DND-41 (cell line): ENCODE results near the gene ZDHHC11.

Experiments
- ATAC-seq: fragments of 200-7000 bp; cut with Tn5 transposase; 3 replicates; pipeline ENCODE4 v1.9.1; 2021; ENCODE audit warnings: low read depth; ENCODE audit not compliant: insufficient read depth
- DNase-seq: peaks from one replicate; pipeline ENCODE4 v3.0.0-alpha.2; 2020
- H2AFZ ChIP-seq: 2 replicates; pipeline ENCODE4 v1.6.0; 2012; ENCODE audit warnings: low read depth, low read length
- H3K27ac ChIP-seq: 2 replicates; pipeline ENCODE4 v1.5.1; 2012; ENCODE audit warnings: low read length, inconsistent platforms
- H3K27me3 ChIP-seq: fragments of 200-600 bp; sonication (generic); 2 replicates; pipeline ENCODE4 v1.6.0; 2012; ENCODE audit warnings: low read length, mild to moderate bottlenecking, inconsistent platforms; ENCODE audit not compliant: insufficient read depth, poor library complexity
- H3K36me3 ChIP-seq: 2 replicates; pipeline ENCODE4 v1.5.1; 2012; ENCODE audit warnings: low read length, inconsistent platforms; ENCODE audit not compliant: insufficient read depth
- H3K4me1 ChIP-seq: 2 replicates; pipeline ENCODE4 v1.5.1; 2012; ENCODE audit warnings: mild to moderate bottlenecking, low read length; ENCODE audit not compliant: insufficient read depth
- H3K4me2 ChIP-seq: 2 replicates; pipeline ENCODE4 v1.6.0; 2012; ENCODE audit warnings: mild to moderate bottlenecking, moderate library complexity, low read length, inconsistent platforms; ENCODE audit not compliant: insufficient read depth
- H3K4me3 ChIP-seq, 2 experiments: fragments of 200-600 bp in 1 of 2; shearing (Covaris generic) in 1 of 2; 2 replicates each; pipeline ENCODE4 v1.5.1; 2012 to 2016; ENCODE audit warnings: inconsistent platforms in 2 of 2, low read length in 2 of 2, mild to moderate bottlenecking in 2 of 2, low read depth in 1 of 2, moderate library complexity in 1 of 2
- H3K79me2 ChIP-seq: 2 replicates; pipeline ENCODE4 v1.6.0; 2012; ENCODE audit warnings: low read length, inconsistent platforms; ENCODE audit not compliant: insufficient read depth
- H3K9ac ChIP-seq: 2 replicates; pipeline ENCODE4 v1.6.0; 2012; ENCODE audit warnings: low read depth, mild to moderate bottlenecking, inconsistent platforms, low read length, moderate library complexity
- H3K9me3 ChIP-seq: 2 replicates; pipeline ENCODE4 v1.5.1; 2012; ENCODE audit warnings: low read length, moderate library complexity, mild to moderate bottlenecking, inconsistent platforms; ENCODE audit not compliant: insufficient read depth, severe bottlenecking
- H4K20me1 ChIP-seq: 2 replicates; pipeline ENCODE4 v1.6.0; 2012; ENCODE audit warnings: low read length; ENCODE audit not compliant: insufficient read depth
- CTCF ChIP-seq: IDR thresholded peaks from 2 replicates; pipeline ENCODE4 v1.5.1; 2012; ENCODE audit warnings: borderline replicate concordance, low read length, moderate library complexity, mild to moderate bottlenecking; ENCODE audit not compliant: poor library complexity, severe bottlenecking; ENCODE audit errors: extremely low read depth
- EZH2 ChIP-seq: IDR thresholded peaks from 3 replicates; pipeline ENCODE4 v1.6.1; 2012; ENCODE audit warnings: borderline replicate concordance, low read depth, mild to moderate bottlenecking, moderate library complexity, low read length, inconsistent platforms; ENCODE audit not compliant: severe bottlenecking

Gene ZDHHC11

GRCh38 chr5:865771-866170, 15.0 kb upstream of the ZDHHC11 start:
- peaks cover 41% of the 10 kb centered on the region for H4K20me1 ChIP-seq
- H2AFZ ChIP-seq: no peak overlapping the region
- ATAC-seq (no peak), DNase-seq (no peak)
- H3K79me2 ChIP-seq: no peaks in the 10 kb centered on the region
- H3K4me2 ChIP-seq: no peak overlapping the region
- H3K27ac ChIP-seq: no peak overlapping the region
- no peaks in the 10 kb centered on the region for H3K4me1 ChIP-seq
- H3K9ac ChIP-seq: no peak overlapping the region
- H3K9me3 ChIP-seq: no peaks in the 10 kb centered on the region
- peaks cover 90% of the 10 kb centered on the region for H3K36me3 ChIP-seq
- no peaks in the 10 kb centered on the region for H3K27me3 ChIP-seq
- TF ChIP-seq EZH2 (no peak), CTCF (no peak)
- no peak overlapping the region for H3K4me3 ChIP-seq

GRCh38 chr5:865168-865521, 14.4 kb upstream of the ZDHHC11 start:
- DNase-seq (no peak), ATAC-seq (no peak)
- Histone ChIP-seq H3K4me3 (no peak overlapping the region), H3K9ac (no peak overlapping the region), H4K20me1 (peaks cover 41% of the 10 kb centered on the region), H3K4me1 (no peaks in the 10 kb centered on the region), H3K79me2 (no peaks in the 10 kb centered on the region), H3K27ac (no peak overlapping the region), H3K27me3 (no peaks in the 10 kb centered on the region), H3K4me2 (no peak overlapping the region), H3K36me3 (peaks cover 84% of the 10 kb centered on the region), H3K9me3 (no peaks in the 10 kb centered on the region), H2AFZ (no peak overlapping the region)
- TF ChIP-seq EZH2 (no peak), CTCF (no peak)

GRCh38 chr5:864492-865167, 13.8 kb upstream of the ZDHHC11 start:
- no peak overlapping the region for H2AFZ ChIP-seq
- H3K36me3 ChIP-seq: peaks cover 79% of the 10 kb centered on the region
- DNase-seq (no peak), ATAC-seq (no peak)
- no peak overlapping the region for H3K4me2 ChIP-seq
- H3K4me3 ChIP-seq: no peak overlapping the region
- H3K27me3 ChIP-seq: no peaks in the 10 kb centered on the region
- no peaks in the 10 kb centered on the region for H3K9me3 ChIP-seq
- H4K20me1 ChIP-seq: peaks cover 46% of the 10 kb centered on the region
- TF ChIP-seq CTCF: no peak
- TF ChIP-seq EZH2: no peak
- H3K27ac ChIP-seq: no peak overlapping the region
- H3K79me2 ChIP-seq: no peaks in the 10 kb centered on the region
- no peak overlapping the region for H3K9ac ChIP-seq
- no peaks in the 10 kb centered on the region for H3K4me1 ChIP-seq
